ENCODE data around the gene TDRD9.

TDRD9 gene

DNA sequence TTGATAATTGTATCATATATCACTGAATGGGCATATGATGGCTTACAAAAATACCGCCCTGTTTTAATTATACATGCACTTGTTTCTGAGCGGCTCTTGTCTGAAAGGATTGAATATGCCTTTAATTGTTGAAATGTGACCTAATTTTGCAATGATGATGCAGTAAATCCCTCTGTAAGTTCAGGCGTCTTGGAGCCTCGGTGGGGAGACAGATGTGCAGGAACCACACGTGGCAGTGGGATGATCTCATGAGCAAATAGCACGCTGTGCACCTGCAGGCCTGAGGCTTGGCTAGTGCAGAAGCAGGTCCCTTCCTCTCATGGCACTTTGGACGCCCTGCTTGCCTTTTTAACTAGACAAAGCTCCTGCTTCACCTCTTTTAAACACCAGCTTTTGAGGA is 108.0 kb downstream of the TDRD9 start:
- POLR2A ChIA-PET = no interaction called here
- CTCF ChIA-PET = interaction anchor here (0.9 to 1.3 kb wide), 3 partner anchors 9 to 92 kb away, joined by 3 read pairs; no protein-coding TSS in a partner anchor
- no peak for DNase-seq (ENCODE audit: extremely low spot score)
- TF ChIP-seq, protein P1, sequence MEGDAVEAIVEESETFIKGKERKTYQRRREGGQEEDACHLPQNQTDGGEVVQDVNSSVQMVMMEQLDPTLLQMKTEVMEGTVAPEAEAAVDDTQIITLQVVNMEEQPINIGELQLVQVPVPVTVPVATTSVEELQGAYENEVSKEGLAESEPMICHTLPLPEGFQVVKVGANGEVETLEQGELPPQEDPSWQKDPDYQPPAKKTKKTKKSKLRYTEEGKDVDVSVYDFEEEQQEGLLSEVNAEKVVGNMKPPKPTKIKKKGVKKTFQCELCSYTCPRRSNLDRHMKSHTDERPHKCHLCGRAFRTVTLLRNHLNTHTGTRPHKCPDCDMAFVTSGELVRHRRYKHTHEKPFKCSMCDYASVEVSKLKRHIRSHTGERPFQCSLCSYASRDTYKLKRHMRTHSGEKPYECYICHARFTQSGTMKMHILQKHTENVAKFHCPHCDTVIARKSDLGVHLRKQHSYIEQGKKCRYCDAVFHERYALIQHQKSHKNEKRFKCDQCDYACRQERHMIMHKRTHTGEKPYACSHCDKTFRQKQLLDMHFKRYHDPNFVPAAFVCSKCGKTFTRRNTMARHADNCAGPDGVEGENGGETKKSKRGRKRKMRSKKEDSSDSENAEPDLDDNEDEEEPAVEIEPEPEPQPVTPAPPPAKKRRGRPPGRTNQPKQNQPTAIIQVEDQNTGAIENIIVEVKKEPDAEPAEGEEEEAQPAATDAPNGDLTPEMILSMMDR (IDR thresholded peaks at IDR 0.05; ENCODE audit: control extremely low read depth, extremely low read depth, low read depth, missing control alignments) = no peak

DNA sequence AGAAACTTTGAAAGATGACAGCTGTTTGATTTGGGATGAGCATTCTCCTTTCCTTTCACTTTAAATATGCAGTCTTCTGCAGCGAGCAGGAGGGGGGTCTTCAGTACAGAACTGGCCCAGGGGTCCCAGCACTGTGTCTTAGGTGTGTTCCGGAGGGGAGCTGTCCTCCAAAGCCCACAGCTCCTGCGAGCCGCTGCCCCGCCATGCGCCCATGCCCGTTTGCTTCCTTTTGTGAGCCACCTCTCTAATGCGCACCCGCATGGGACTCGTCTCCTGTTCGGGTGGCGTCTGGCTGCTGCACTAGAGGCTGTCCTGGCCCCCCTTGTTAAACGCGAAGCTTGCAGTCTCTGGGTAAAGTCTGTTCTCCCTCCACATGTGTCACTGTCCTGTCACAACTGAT is 108.8 kb downstream of the TDRD9 start:
- CTCF ChIA-PET = interaction anchor here (0.9 to 1.3 kb wide), 3 partner anchors 10 to 92 kb away, joined by 3 read pairs; no protein-coding TSS in a partner anchor
- POLR2A ChIA-PET = no interaction called here
- TF ChIP-seq, protein P1 (IDR thresholded peaks at IDR 0.05; ENCODE audit: control extremely low read depth, extremely low read depth, low read depth, missing control alignments) = no peak
- DNase-seq (ENCODE audit: extremely low spot score) = no peak

DNA sequence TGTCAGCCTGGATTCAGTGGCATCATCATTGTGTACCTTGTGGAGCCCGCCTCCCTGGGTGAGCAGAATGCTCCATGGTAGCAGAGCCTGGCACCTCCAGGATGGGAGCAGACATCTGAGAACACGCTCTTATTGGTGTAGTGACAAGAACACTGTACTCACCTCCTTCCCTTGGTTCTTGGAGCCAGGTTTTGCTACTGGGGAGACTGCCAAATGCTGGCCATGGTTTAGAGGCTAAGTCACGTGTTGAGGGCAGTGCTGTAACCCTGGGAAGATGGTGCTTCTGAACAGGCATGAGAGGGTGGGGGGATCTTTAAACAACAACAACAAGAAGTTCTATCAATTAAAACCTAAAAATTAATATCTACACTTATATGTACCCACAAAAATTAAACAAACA is 109.6 kb downstream of the TDRD9 start:
- DNase-seq (ENCODE audit: extremely low spot score) = no peak
- ChIA-PET CTCF (no interaction called here), POLR2A (no interaction called here)
- TF ChIP-seq, protein P1 (IDR thresholded peaks at IDR 0.05; ENCODE audit: control extremely low read depth, extremely low read depth, low read depth, missing control alignments) = no peak

DNA sequence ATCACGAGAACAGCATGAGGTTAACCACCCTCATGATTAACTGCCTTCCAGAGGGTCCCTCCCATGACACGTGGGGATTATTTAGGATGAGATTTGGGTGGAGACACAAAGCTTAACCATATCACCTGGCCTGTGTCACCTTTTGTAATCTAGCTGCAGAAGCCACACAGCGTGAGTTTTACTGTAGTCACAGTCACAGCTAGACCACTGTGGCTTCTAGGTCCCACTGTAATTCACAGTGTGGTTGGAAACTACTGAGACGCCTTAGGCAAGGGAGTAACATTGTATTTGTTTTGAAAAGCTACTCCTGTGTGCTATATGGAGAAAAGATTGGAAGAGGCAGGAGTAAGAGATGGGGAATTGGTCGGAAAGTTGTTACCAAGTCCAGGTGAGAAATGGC is 111.0 kb downstream of the TDRD9 start:
- POLR2A ChIA-PET = no interaction called here

DNA sequence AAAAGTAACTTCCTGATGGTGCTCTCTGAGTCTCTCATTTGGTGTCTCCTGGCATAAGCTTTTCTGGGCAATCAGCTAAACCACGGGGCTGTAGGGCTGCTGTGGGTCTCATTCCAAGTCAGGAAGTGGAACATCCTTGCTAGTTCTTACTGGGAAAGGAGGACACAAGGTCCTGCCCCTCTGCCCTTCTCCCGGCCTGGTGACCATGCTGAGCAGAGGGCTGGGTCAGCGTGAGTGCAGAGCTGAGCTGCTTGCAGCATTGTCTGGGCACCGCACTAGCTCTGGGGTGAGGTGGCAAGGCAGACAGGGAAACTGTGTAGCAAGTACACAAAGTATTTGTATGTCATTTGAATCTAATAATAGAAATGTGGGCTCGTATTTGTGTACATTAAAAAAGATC is 112.3 kb downstream of the TDRD9 start:
- no peak for DNase-seq (ENCODE audit: extremely low spot score)
- POLR2A ChIA-PET = no interaction called here
- TF ChIP-seq, protein P1 (IDR thresholded peaks at IDR 0.05; ENCODE audit: control extremely low read depth, extremely low read depth, low read depth, missing control alignments) = no peak
- CTCF ChIA-PET = interaction anchor here (1.4 kb wide), 1 partner anchor 37 kb away, joined by 4 read pairs; no protein-coding TSS in a partner anchor

More for the DNA sequence above, 111.0 kb downstream of the TDRD9 start:
- CTCF ChIA-PET = no interaction called here
- TF ChIP-seq, protein P1 (IDR thresholded peaks at IDR 0.05; ENCODE audit: control extremely low read depth, extremely low read depth, low read depth, missing control alignments) = no peak
- DNase-seq (ENCODE audit: extremely low spot score) = no peak

DNA sequence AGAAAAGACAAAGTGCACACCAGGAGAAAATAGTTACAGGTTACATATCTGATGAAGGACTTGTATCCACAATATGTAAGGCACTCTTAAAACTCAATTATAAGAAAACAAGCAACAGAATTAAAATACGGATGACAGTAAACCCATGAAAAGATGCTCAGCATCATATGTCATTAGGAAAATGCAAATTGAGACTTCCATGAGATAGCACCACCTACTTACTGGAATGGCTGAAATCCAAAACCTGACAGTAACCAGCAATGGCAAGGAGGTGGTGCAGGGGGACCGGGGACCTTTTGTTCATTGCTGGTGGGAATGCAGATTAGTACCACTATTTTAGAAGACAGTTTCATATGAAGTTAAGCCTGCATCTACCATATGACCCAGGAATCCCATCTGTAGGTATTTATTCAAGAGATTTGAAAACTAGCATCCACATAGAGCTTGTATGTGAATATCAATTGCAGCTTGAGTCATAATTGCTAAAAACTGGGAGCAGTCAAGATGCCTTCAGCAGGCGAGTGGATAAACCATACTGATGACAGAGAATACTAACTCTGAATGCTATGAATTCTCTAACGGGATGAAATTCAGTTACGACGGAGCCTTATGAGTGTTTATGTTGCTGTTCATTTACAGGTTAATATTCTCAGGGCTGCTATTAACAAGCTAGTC is 113.3 kb downstream of the TDRD9 start:
- TF ChIP-seq, protein P1 (IDR thresholded peaks at IDR 0.05; ENCODE audit: control extremely low read depth, extremely low read depth, low read depth, missing control alignments) = no peak
- CTCF ChIA-PET = interaction anchor here (1.3 to 3.0 kb wide), 2 partner anchors 29 to 37 kb away, joined by 3 to 8 read pairs; no protein-coding TSS in a partner anchor
- POLR2A ChIA-PET = no interaction called here
- no peak for DNase-seq (ENCODE audit: extremely low spot score)

Measured in GM10248 (cell line).